Activated gamma-delta T cell treated with anti-CD3 and anti-CD28 coated beads, Interleukin-2, amount 50 U/mL, for 16 hours (primary cell): ENCODE data around the gene THOC1.

Experiments
- DNase-seq: peaks from one replicate; pipeline ENCODE4 v3.0.0-alpha.2; 2020; ENCODE audit warnings: low read depth

The THOC1 gene

GRCh38 chr18:275486-275885, 7.6 kb upstream of the THOC1 start:
- DNase-seq, result no peak

GRCh38 chr18:274313-274712, 6.5 kb upstream of the THOC1 start:
- DNase-seq, result no peak

GRCh38 chr18:273525-273924, 5.7 kb upstream of the THOC1 start:
- no peak for DNase-seq

GRCh38 chr18:272650-273049, 4.8 kb upstream of the THOC1 start:
- no peak for DNase-seq

- no peak for DNase-seq
Measured at GRCh38 chr18:269480-270095, 1.7 kb upstream of the THOC1 start.

- no peak for DNase-seq
Measured at GRCh38 chr18:267380-267687, 513 bp downstream of the THOC1 start.

- DNase-seq, result no peak
Measured at GRCh38 chr18:261398-262073, 6.3 kb downstream of the THOC1 start.

GRCh38 chr18:260547-260946, 7.3 kb downstream of the THOC1 start:
- DNase-seq, result no peak

- no peak for DNase-seq
Measured at GRCh38 chr18:255171-255570, 12.7 kb downstream of the THOC1 start.

GRCh38 chr18:253121-253520, 14.7 kb downstream of the THOC1 start:
- no peak for DNase-seq

GRCh38 chr18:251572-251971, 16.3 kb downstream of the THOC1 start:
- no peak for DNase-seq

- DNase-seq, result no peak
Measured at GRCh38 chr18:250685-251084, 17.2 kb downstream of the THOC1 start.

- no peak for DNase-seq
Measured at GRCh38 chr18:248053-248452, 19.8 kb downstream of the THOC1 start.

- no peak for DNase-seq
Measured at GRCh38 chr18:245282-245847, 22.5 kb downstream of the THOC1 start.

- DNase-seq, result no peak
Measured at GRCh38 chr18:240175-240574, 27.7 kb downstream of the THOC1 start.

GRCh38 chr18:231563-231962, 36.3 kb downstream of the THOC1 start:
- no peak for DNase-seq

- no peak for DNase-seq
Measured at GRCh38 chr18:228586-228985, 39.3 kb downstream of the THOC1 start.

GRCh38 chr18:227902-228301, 39.9 kb downstream of the THOC1 start:
- DNase-seq, result no peak

GRCh38 chr18:227374-227773, 40.5 kb downstream of the THOC1 start:
- DNase-seq, result no peak

GRCh38 chr18:225745-226144, 42.1 kb downstream of the THOC1 start:
- DNase-seq, result no peak

GRCh38 chr18:220708-221107, 47.1 kb downstream of the THOC1 start:
- DNase-seq, result no peak

GRCh38 chr18:217532-218336, 50.1 kb downstream of the THOC1 start:
- no peak for DNase-seq

- no peak for DNase-seq
Measured at GRCh38 chr18:215448-216010, 52.3 kb downstream of the THOC1 start.
